ENCODE results near the gene ADISSP. TPM values are rescaled to one million over a fixed set of nuclear protein-coding genes. Genes with fewer than 3 reads are reported as not detected.

The ADISSP gene
- total and polyA plus RNA-seq, 2 of the 13 experiments (the other 11 are each of a cell fraction or from before 2014, with no cell fraction given): 38.3 to 90.6 TPM

GRCh38 chr20:3811467-3812258 lies 44.1 kb upstream of the ADISSP start (continued):
- peak; percentile 86; the same call in 1 of the 2 replicates for TF ChIP-seq ZSCAN29 (CRISPR knock-in tag; conservative IDR thresholded peaks at IDR 0.05)
- TF ChIP-seq SOX5 (CRISPR knock-in tag; IDR thresholded peaks at IDR 0.05; ENCODE audit: borderline replicate concordance): peak; percentile 93
- 0 out of 2 replicates have a peak, but pooled peaks have one; percentile 41 for TF ChIP-seq KDM1A (CRISPR knock-in tag; IDR thresholded peaks at IDR 0.05)
- TF ChIP-seq ZNF24 (IDR thresholded peaks at IDR 0.05): no peak
- peak; percentile 96 for TF ChIP-seq ATF3 (CRISPR knock-in tag; IDR thresholded peaks at IDR 0.05)
- TF ChIP-seq ZNF513 (CRISPR knock-in tag; conservative IDR thresholded peaks at IDR 0.05): 0 out of 2 replicates have a peak, but pooled peaks have one; percentile 32
- TF ChIP-seq ZNF782 (CRISPR knock-in tag; IDR thresholded peaks at IDR 0.05; ENCODE audit: borderline replicate concordance): no peak
- peak; percentile 95 for TF ChIP-seq HIVEP1 (CRISPR knock-in tag; IDR thresholded peaks at IDR 0.05)
- no peak for TF ChIP-seq PAWR (CRISPR knock-in tag; IDR thresholded peaks at IDR 0.05; ENCODE audit: borderline replicate concordance)
- TF ChIP-seq ZNF3 (CRISPR knock-in tag; IDR thresholded peaks at IDR 0.05): peak; percentile 81; the same call in 1 of the 2 replicates
- peak; percentile 65; the same call in 1 of the 2 replicates for TF ChIP-seq ZNF446 (CRISPR knock-in tag; IDR thresholded peaks at IDR 0.05)
- TF ChIP-seq, protein P1, sequence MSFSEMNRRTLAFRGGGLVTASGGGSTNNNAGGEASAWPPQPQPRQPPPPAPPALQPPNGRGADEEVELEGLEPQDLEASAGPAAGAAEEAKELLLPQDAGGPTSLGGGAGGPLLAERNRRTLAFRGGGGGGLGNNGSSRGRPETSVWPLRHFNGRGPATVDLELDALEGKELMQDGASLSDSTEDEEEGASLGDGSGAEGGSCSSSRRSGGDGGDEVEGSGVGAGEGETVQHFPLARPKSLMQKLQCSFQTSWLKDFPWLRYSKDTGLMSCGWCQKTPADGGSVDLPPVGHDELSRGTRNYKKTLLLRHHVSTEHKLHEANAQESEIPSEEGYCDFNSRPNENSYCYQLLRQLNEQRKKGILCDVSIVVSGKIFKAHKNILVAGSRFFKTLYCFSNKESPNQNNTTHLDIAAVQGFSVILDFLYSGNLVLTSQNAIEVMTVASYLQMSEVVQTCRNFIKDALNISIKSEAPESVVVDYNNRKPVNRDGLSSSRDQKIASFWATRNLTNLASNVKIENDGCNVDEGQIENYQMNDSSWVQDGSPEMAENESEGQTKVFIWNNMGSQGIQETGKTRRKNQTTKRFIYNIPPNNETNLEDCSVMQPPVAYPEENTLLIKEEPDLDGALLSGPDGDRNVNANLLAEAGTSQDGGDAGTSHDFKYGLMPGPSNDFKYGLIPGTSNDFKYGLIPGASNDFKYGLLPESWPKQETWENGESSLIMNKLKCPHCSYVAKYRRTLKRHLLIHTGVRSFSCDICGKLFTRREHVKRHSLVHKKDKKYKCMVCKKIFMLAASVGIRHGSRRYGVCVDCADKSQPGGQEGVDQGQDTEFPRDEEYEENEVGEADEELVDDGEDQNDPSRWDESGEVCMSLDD (CRISPR knock-in tag; IDR thresholded peaks at IDR 0.05; ENCODE audit: borderline replicate concordance): peak; percentile 95; the same call in 1 of the 2 replicates
- peak; percentile 81 for TF ChIP-seq BCL6 (CRISPR knock-in tag; IDR thresholded peaks at IDR 0.05)
- TF ChIP-seq, protein P2, sequence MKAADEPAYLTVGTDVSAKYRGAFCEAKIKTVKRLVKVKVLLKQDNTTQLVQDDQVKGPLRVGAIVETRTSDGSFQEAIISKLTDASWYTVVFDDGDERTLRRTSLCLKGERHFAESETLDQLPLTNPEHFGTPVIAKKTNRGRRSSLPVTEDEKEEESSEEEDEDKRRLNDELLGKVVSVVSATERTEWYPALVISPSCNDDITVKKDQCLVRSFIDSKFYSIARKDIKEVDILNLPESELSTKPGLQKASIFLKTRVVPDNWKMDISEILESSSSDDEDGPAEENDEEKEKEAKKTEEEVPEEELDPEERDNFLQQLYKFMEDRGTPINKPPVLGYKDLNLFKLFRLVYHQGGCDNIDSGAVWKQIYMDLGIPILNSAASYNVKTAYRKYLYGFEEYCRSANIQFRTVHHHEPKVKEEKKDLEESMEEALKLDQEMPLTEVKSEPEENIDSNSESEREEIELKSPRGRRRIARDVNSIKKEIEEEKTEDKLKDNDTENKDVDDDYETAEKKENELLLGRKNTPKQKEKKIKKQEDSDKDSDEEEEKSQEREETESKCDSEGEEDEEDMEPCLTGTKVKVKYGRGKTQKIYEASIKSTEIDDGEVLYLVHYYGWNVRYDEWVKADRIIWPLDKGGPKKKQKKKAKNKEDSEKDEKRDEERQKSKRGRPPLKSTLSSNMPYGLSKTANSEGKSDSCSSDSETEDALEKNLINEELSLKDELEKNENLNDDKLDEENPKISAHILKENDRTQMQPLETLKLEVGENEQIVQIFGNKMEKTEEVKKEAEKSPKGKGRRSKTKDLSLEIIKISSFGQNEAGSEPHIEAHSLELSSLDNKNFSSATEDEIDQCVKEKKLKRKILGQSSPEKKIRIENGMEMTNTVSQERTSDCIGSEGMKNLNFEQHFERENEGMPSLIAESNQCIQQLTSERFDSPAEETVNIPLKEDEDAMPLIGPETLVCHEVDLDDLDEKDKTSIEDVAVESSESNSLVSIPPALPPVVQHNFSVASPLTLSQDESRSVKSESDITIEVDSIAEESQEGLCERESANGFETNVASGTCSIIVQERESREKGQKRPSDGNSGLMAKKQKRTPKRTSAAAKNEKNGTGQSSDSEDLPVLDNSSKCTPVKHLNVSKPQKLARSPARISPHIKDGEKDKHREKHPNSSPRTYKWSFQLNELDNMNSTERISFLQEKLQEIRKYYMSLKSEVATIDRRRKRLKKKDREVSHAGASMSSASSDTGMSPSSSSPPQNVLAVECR (CRISPR knock-in tag; IDR thresholded peaks at IDR 0.05; ENCODE audit: borderline replicate concordance): no peak; the same call in 1 of the 2 replicates

All from HepG2 (cell line).